DND-41 (cell line): ENCODE results near the gene KIAA1671.

Source experiments
- ATAC-seq: fragments of 200-7000 bp; cut with Tn5 transposase; 3 replicates; pipeline ENCODE4 v1.9.1; 2021; ENCODE audit warnings: low read depth; ENCODE audit not compliant: insufficient read depth
- DNase-seq: peaks from one replicate; pipeline ENCODE4 v3.0.0-alpha.2; 2020
- H2AFZ ChIP-seq: 2 replicates; pipeline ENCODE4 v1.6.0; 2012; ENCODE audit warnings: low read depth, low read length
- H3K27ac ChIP-seq: 2 replicates; pipeline ENCODE4 v1.5.1; 2012; ENCODE audit warnings: low read length, inconsistent platforms
- H3K27me3 ChIP-seq: fragments of 200-600 bp; sonication (generic); 2 replicates; pipeline ENCODE4 v1.6.0; 2012; ENCODE audit warnings: low read length, mild to moderate bottlenecking, inconsistent platforms; ENCODE audit not compliant: insufficient read depth, poor library complexity
- H3K36me3 ChIP-seq: 2 replicates; pipeline ENCODE4 v1.5.1; 2012; ENCODE audit warnings: low read length, inconsistent platforms; ENCODE audit not compliant: insufficient read depth
- H3K4me1 ChIP-seq: 2 replicates; pipeline ENCODE4 v1.5.1; 2012; ENCODE audit warnings: mild to moderate bottlenecking, low read length; ENCODE audit not compliant: insufficient read depth
- H3K4me2 ChIP-seq: 2 replicates; pipeline ENCODE4 v1.6.0; 2012; ENCODE audit warnings: mild to moderate bottlenecking, moderate library complexity, low read length, inconsistent platforms; ENCODE audit not compliant: insufficient read depth
- H3K4me3 ChIP-seq, 2 experiments: fragments of 200-600 bp in 1 of 2; shearing (Covaris generic) in 1 of 2; 2 replicates each; pipeline ENCODE4 v1.5.1; 2012 to 2016; ENCODE audit warnings: inconsistent platforms in 2 of 2, low read length in 2 of 2, mild to moderate bottlenecking in 2 of 2, low read depth in 1 of 2, moderate library complexity in 1 of 2
- H3K79me2 ChIP-seq: 2 replicates; pipeline ENCODE4 v1.6.0; 2012; ENCODE audit warnings: low read length, inconsistent platforms; ENCODE audit not compliant: insufficient read depth
- H3K9ac ChIP-seq: 2 replicates; pipeline ENCODE4 v1.6.0; 2012; ENCODE audit warnings: low read depth, mild to moderate bottlenecking, inconsistent platforms, low read length, moderate library complexity
- H3K9me3 ChIP-seq: 2 replicates; pipeline ENCODE4 v1.5.1; 2012; ENCODE audit warnings: low read length, moderate library complexity, mild to moderate bottlenecking, inconsistent platforms; ENCODE audit not compliant: insufficient read depth, severe bottlenecking
- H4K20me1 ChIP-seq: 2 replicates; pipeline ENCODE4 v1.6.0; 2012; ENCODE audit warnings: low read length; ENCODE audit not compliant: insufficient read depth
- CTCF ChIP-seq: IDR thresholded peaks from 2 replicates; pipeline ENCODE4 v1.5.1; 2012; ENCODE audit warnings: borderline replicate concordance, low read length, moderate library complexity, mild to moderate bottlenecking; ENCODE audit not compliant: poor library complexity, severe bottlenecking; ENCODE audit errors: extremely low read depth
- EZH2 ChIP-seq: IDR thresholded peaks from 3 replicates; pipeline ENCODE4 v1.6.1; 2012; ENCODE audit warnings: borderline replicate concordance, low read depth, mild to moderate bottlenecking, moderate library complexity, low read length, inconsistent platforms; ENCODE audit not compliant: severe bottlenecking

Gene KIAA1671

GRCh38 chr22:25024895-25025294 is 72.4 kb downstream of the KIAA1671 start:
- peaks cover 23% of the 10 kb centered on the region for H3K27me3 ChIP-seq
- H3K36me3 ChIP-seq = no peaks in the 10 kb centered on the region
- no peaks in the 10 kb centered on the region for H4K20me1 ChIP-seq
- DNase-seq (no peak), ATAC-seq (no peak)
- TF ChIP-seq EZH2 (no peak), CTCF (no peak)
- no peak overlapping the region for H2AFZ ChIP-seq
- no peaks in the 10 kb centered on the region for H3K4me1 ChIP-seq
- H3K27ac ChIP-seq = no peak overlapping the region
- no peaks in the 10 kb centered on the region for H3K79me2 ChIP-seq
- H3K4me2 ChIP-seq = no peak overlapping the region
- H3K4me3 ChIP-seq = no peak overlapping the region
- H3K9ac ChIP-seq = no peak overlapping the region
- no peaks in the 10 kb centered on the region for H3K9me3 ChIP-seq

DNA sequence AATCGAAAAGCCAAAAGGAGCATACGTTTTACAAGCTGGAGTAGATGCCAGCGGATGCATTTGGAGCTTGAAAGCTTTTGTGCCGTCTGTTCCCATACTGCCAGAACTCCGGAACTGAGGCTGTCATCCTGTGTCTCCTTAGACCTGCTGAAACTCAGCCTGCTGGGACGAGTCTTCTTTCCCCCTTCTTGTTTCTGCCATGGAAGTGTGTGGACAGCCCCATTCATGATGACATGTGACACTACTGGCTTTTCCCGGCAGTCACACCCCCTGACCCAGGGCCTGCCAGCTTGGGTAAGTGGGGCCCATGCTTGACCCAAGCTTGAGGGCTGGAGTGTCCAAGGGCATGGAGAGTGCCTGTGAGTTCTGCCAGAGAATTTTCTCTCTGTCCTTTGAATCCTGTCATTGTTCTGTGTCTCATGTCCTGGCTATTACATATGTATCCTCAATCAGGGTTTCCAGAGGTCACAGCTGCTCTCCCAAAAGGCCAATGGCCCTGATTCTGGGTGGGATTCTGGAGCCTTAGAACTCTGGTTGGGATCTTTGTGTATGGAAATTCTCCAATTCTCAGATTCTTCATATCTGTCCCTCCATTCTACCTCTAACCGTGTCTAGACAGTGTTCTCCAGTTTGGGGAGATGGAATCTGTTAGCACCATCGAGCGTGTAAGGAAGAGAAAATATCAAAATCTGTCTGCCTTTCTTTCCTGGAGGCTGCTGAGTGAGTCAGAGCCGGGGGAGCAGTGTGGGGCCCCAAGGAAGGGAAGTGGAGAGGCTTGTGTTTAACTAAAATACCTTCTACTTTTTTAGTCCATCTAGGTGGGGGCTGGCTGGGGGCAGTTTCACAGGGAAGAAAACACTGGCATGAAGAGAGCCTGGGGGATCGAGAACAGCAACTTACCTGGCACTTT is 73.2 kb downstream of the KIAA1671 start:
- Histone ChIP-seq H3K9ac (no peak overlapping the region), H3K4me1 (no peaks in the 10 kb centered on the region), H3K4me3 (no peak overlapping the region), H4K20me1 (no peaks in the 10 kb centered on the region), H2AFZ (no peak overlapping the region), H3K27me3 (peaks cover 16% of the 10 kb centered on the region), H3K4me2 (no peak overlapping the region), H3K27ac (no peak overlapping the region), H3K36me3 (no peaks in the 10 kb centered on the region), H3K9me3 (no peaks in the 10 kb centered on the region), H3K79me2 (no peaks in the 10 kb centered on the region)
- DNase-seq = no peak
- no peak for ATAC-seq
- no peak for TF ChIP-seq EZH2
- no peak for TF ChIP-seq CTCF

GRCh38 chr22:25027043-25027906 is 74.8 kb downstream of the KIAA1671 start:
- Histone ChIP-seq H3K4me3 (no peak overlapping the region), H3K79me2 (no peaks in the 10 kb centered on the region), H2AFZ (no peak overlapping the region), H4K20me1 (no peaks in the 10 kb centered on the region), H3K4me1 (no peaks in the 10 kb centered on the region), H3K9me3 (no peaks in the 10 kb centered on the region), H3K27ac (no peak overlapping the region), H3K9ac (no peak overlapping the region), H3K4me2 (no peak overlapping the region), H3K36me3 (no peaks in the 10 kb centered on the region), H3K27me3 (peaks cover 16% of the 10 kb centered on the region)
- TF ChIP-seq CTCF = no peak
- no peak for TF ChIP-seq EZH2
- no peak for ATAC-seq
- DNase-seq = no peak
